ENCODE data around the gene TMED8.
"Not testable (repeated sequence)": the region's sequence is repeated elsewhere in the genome, so short reads cannot be mapped to it uniquely, and the experiment has no call there.

The TMED8 gene

GRCh38 chr14:77376771-77377501, at the start of gene TMED8, which contains the start of gene SAMD15:
Gene TMED8 (minus strand): TSS chr14:77377094. CDS start chr14:77377053, 41 bp downstream.
Gene SAMD15 (plus strand): TSS chr14:77377379. CDS start chr14:77377419, 40 bp downstream.
- DNase-seq (ENCODE audit: low read depth) = peak; percentile 78

GRCh38 chr14:77426396-77426795, 49.5 kb upstream of the TMED8 start:
- DNase-seq (ENCODE audit: low read depth) = no peak

GRCh38 chr14:77424862-77425261, 48.0 kb upstream of the TMED8 start:
- no peak for DNase-seq (ENCODE audit: low read depth)

- no peak for DNase-seq (ENCODE audit: low read depth)
Measured at GRCh38 chr14:77423423-77423822, 46.5 kb upstream of the TMED8 start, which contains the start of gene NOXRED1. Gene NOXRED1 (minus strand): TSS chr14:77423523. CDS start chr14:77422889, 634 bp downstream.

GRCh38 chr14:77421201-77421600, 44.3 kb upstream of the TMED8 start:
- DNase-seq (ENCODE audit: low read depth) = no peak

GRCh38 chr14:77416836-77417235, 39.9 kb upstream of the TMED8 start:
- DNase-seq (ENCODE audit: low read depth) = no peak

- not testable (repeated sequence) for DNase-seq (ENCODE audit: low read depth)
Measured at GRCh38 chr14:77416098-77416497, 39.2 kb upstream of the TMED8 start.

GRCh38 chr14:77415403-77416030, 38.6 kb upstream of the TMED8 start:
- DNase-seq (ENCODE audit: low read depth) = not testable (repeated sequence)

- no peak for DNase-seq (ENCODE audit: low read depth)
Measured at GRCh38 chr14:77409131-77409533, 32.2 kb upstream of the TMED8 start.

GRCh38 chr14:77407158-77407557, 30.3 kb upstream of the TMED8 start:
- no peak for DNase-seq (ENCODE audit: low read depth)

- no peak for DNase-seq (ENCODE audit: low read depth)
Measured at GRCh38 chr14:77406718-77407117, 29.8 kb upstream of the TMED8 start.

GRCh38 chr14:77406086-77406485, 29.2 kb upstream of the TMED8 start:
- no peak for DNase-seq (ENCODE audit: low read depth)

- DNase-seq (ENCODE audit: low read depth) = no peak
Measured at GRCh38 chr14:77403768-77404167, 26.9 kb upstream of the TMED8 start.

GRCh38 chr14:77400216-77400615, 23.3 kb upstream of the TMED8 start:
- DNase-seq (ENCODE audit: low read depth) = no peak

- no peak for DNase-seq (ENCODE audit: low read depth)
Measured at GRCh38 chr14:77390188-77390587, 13.3 kb upstream of the TMED8 start.

GRCh38 chr14:77378701-77379100, 1.8 kb upstream of the TMED8 start:
- DNase-seq (ENCODE audit: low read depth) = no peak

GRCh38 chr14:77377502-77377844, 579 bp upstream of the TMED8 start:
- no peak for DNase-seq (ENCODE audit: low read depth)

GRCh38 chr14:77375973-77376770, 722 bp downstream of the TMED8 start:
- DNase-seq (ENCODE audit: low read depth) = peak; percentile 11

GRCh38 chr14:77375164-77375950, 1.5 kb downstream of the TMED8 start:
- DNase-seq (ENCODE audit: low read depth) = no peak

GRCh38 chr14:77372304-77372841, 4.5 kb downstream of the TMED8 start:
- DNase-seq (ENCODE audit: low read depth) = no peak

GRCh38 chr14:77369285-77369684, 7.6 kb downstream of the TMED8 start:
- no peak for DNase-seq (ENCODE audit: low read depth)

GRCh38 chr14:77364146-77364545, 12.7 kb downstream of the TMED8 start:
- DNase-seq (ENCODE audit: low read depth) = no peak
